CD4-positive, alpha-beta memory T cell (primary cell): ENCODE results near the gene KHSRP. TPM values are rescaled to one million over a fixed set of nuclear protein-coding genes. Genes with fewer than 3 reads are reported as not detected.

Source experiments
- CTCF ChIA-PET: fragments of 350-600 bp; sonication (Branson Sonifier 250); formaldehyde crosslinking; loops from one replicate; lab custom pipeline; 2021; ENCODE audit warnings: inconsistent platforms; ENCODE audit not compliant: partially characterized antibody; lab: Charles Lee
- POLR2A ChIA-PET: fragments of 350-600 bp; sonication (Branson Sonifier 250); formaldehyde crosslinking; loops from one replicate; lab custom pipeline; 2021; ENCODE audit not compliant: partially characterized antibody; lab: Charles Lee
- DNase-seq, 5 donors: peaks; one replicate each; pipeline versions ENCODE4 v3.0.0 to v3.0.0-alpha.2; 2020 to 2022; ENCODE audit warnings: mixed read lengths in 1 of 5
- H3K27ac ChIP-seq: one replicate; pipeline ENCODE4 v1.7.0; 2013; ENCODE audit warnings: low read depth, low read length
- H3K27me3 ChIP-seq: 2 replicates; pipeline ENCODE4 v1.7.0; 2013; ENCODE audit warnings: mild to moderate bottlenecking, low read length, moderate library complexity; ENCODE audit not compliant: insufficient read depth
- H3K36me3 ChIP-seq: 2 replicates; pipeline ENCODE4 v1.7.0; 2013; ENCODE audit warnings: mild to moderate bottlenecking, low read length, moderate library complexity; ENCODE audit not compliant: insufficient read depth
- H3K4me1 ChIP-seq: 2 replicates; pipeline ENCODE4 v1.7.0; 2013; ENCODE audit warnings: mild to moderate bottlenecking, low read length, moderate library complexity; ENCODE audit not compliant: insufficient read depth
- H3K4me3 ChIP-seq, 2 donors: one replicate each; pipeline ENCODE4 v1.7.0; 2013; ENCODE audit warnings: low read length in 2 of 2, mild to moderate bottlenecking in 1 of 2
- H3K9me3 ChIP-seq, 2 donors: one replicate each; pipeline ENCODE4 v1.7.0; 2013; ENCODE audit warnings: low read length in 2 of 2, control low read depth in 1 of 2; ENCODE audit not compliant: control insufficient read depth in 1 of 2
- H3K27ac Mint-ChIP-seq, 7 donors: one replicate each; pipeline ENCODE4 v1.8.0; 2020 to 2021; ENCODE audit warnings: mixed read lengths in 7 of 7, mild to moderate bottlenecking in 6 of 7, inconsistent platforms in 3 of 7, moderate library complexity in 3 of 7
- H3K27me3 Mint-ChIP-seq, 2 donors: one replicate each; pipeline ENCODE4 v1.8.0; 2020 to 2021; ENCODE audit warnings: mixed read lengths in 2 of 2
- H3K36me3 Mint-ChIP-seq, 2 donors: one replicate each; pipeline ENCODE4 v1.8.0; 2020 to 2021; ENCODE audit warnings: mixed read lengths in 2 of 2, inconsistent platforms in 1 of 2, mild to moderate bottlenecking in 1 of 2
- H3K4me1 Mint-ChIP-seq, 4 donors: one replicate each; pipeline ENCODE4 v1.8.0; 2020 to 2021; ENCODE audit warnings: mixed read lengths in 4 of 4, mild to moderate bottlenecking in 1 of 4
- H3K4me3 Mint-ChIP-seq, 8 donors: one replicate each; pipeline ENCODE4 v1.8.0; 2020 to 2021; ENCODE audit warnings: mixed read lengths in 8 of 8, mild to moderate bottlenecking in 7 of 8, moderate library complexity in 6 of 8, inconsistent platforms in 3 of 8
- H3K9me3 Mint-ChIP-seq, 8 donors: one replicate each; pipeline ENCODE4 v1.8.0; 2020 to 2021; ENCODE audit warnings: mixed read lengths in 8 of 8, mild to moderate bottlenecking in 5 of 8, inconsistent platforms in 3 of 8, moderate library complexity in 1 of 8
- intact Hi-C: fragments of 100-400 bp; cut with micrococcal nuclease; formaldehyde crosslinking; loops from one replicate; pipeline ENCODE4 v1.15.1; 2023
- polyA plus RNA-seq, 2 donors: library from polyadenylated mRNA; unstranded; fragments of 300-500 nt; fragmentation: Illumina TruSeq; gene quantifications; one replicate each; pipeline ENCODE4 v1.2.3, GENCODE V29; 2021
- total RNA-seq, 2 experiments: library from RNA; stranded (reverse); gene quantifications; one replicate each; pipeline ENCODE4 v1.2.3, GENCODE V29; 2021

The KHSRP gene
- total and polyA plus RNA-seq, 4 experiments from 2014 or later: 4.3 to 169 (median 96.7) TPM

GRCh38 chr19:6376512-6377190, 48.0 kb downstream of the KHSRP start:
- H3K27ac Mint-ChIP-seq: peak overlapping the region in 2 of 7 donors; percentile 18 to 29
- peaks cover 7 to 17% (median 12%) of the 10 kb centered on the region in 4 donors for H3K4me1 Mint-ChIP-seq
- no peaks in the 10 kb centered on the region for H3K27me3 Mint-ChIP-seq
- Histone ChIP-seq H3K4me3 (no peak overlapping the region), H3K27me3 (no peaks in the 10 kb centered on the region), H3K4me1 (peaks cover 15% of the 10 kb centered on the region), H3K27ac (no peak overlapping the region), H3K36me3 (peaks cover 21% of the 10 kb centered on the region), H3K9me3 (no peaks in the 10 kb centered on the region)
- intact Hi-C loops: no loop called here
- CTCF ChIA-PET: no interaction called here
- H3K36me3 Mint-ChIP-seq: peaks cover 24 to 41% of the 10 kb centered on the region in 2 donors
- no peak for DNase-seq
- H3K4me3 Mint-ChIP-seq: peak overlapping the region in 1 of 8 donors; percentile 15
- H3K9me3 Mint-ChIP-seq: no peaks in the 10 kb centered on the region
- POLR2A ChIA-PET: interaction anchor here (0.9 to 1.5 kb wide), 3 partner anchors 15 to 16 kb away, joined by 3 to 5 read pairs (median 5); partner anchors contain the start of genes CLPP and GTF2F1

- peaks cover 14 to 32% of the 10 kb centered on the region in 2 donors for H3K36me3 Mint-ChIP-seq
- peak within 1 kb of the TSS in 3 of 8 donors; percentile 15 to 23 (median 20) for H3K4me3 Mint-ChIP-seq
- no peaks in the 10 kb centered on the region for H3K9me3 Mint-ChIP-seq
- ChIA-PET CTCF (no interaction called here), POLR2A (interaction anchor here (0.5 to 5.8 kb wide), 3 partner anchors 13 to 49 kb away, joined by 3 to 123 read pairs (median 3); partner anchors contain the start of genes CLPP and KHSRP)
- Histone ChIP-seq H3K9me3 (no peaks in the 10 kb centered on the region), H3K27ac (no peak within 1 kb of the TSS), H3K36me3 (peaks cover 10% of the 10 kb centered on the region), H3K27me3 (no peaks in the 10 kb centered on the region), H3K4me3 (no peak within 1 kb of the TSS), H3K4me1 (peaks cover 15% of the 10 kb centered on the region)
- intact Hi-C loops: no loop called here
- H3K4me1 Mint-ChIP-seq: peaks cover 7 to 19% (median 14%) of the 10 kb centered on the region in 4 donors
- H3K27ac Mint-ChIP-seq: peak within 1 kb of the TSS in 2 of 7 donors; percentile 22 to 29
- H3K27me3 Mint-ChIP-seq: no peaks in the 10 kb centered on the region
- DNase-seq: no peak
These were observed 49.1 kb downstream of the KHSRP start, which contains the start of gene PSPN for GRCh38 chr19:6375411-6376010. TSS of gene PSPN (minus strand) at chr19:6375933. CDS start at chr19:6375849, 84 bp downstream.

DNA sequence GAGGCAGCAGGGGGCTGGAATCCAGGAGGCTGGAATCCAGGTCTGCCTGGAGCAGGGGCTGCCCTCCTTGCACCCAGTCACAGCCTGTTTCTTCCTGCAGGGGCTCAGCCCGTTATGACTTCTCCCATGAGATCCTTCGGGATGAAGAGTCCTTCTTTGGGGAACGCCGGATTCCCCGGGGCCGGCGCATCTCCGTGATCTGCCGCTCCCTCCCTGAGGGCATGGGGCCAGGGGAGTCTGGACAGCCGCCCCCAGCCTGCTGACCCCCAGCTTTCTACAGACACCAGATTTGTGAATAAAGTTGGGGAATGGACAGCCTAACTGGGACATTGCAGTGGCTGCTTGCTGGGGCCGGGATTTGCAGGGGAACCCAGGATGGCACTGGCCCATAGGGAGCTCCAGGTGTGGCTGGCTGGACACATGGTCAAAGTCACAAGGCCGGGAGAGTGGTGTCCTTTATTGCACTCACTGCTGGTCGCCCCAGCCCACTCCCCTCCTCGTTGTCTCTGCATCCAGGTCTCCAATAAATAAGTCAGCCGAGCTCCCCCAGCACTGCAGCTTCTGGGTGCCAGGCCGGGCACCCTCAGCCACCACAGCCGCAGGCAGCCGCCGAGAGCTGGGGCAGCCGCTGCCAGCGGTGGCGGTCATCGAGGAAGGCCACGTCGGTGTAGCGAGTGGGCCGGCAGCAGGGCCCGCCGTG, 49.8 kb downstream of the KHSRP start:
- ChIA-PET CTCF (no interaction called here), POLR2A (interaction anchor here (0.5 to 5.8 kb wide), 3 partner anchors 12 to 50 kb away, joined by 3 to 123 read pairs (median 3); partner anchors contain the start of genes CLPP and KHSRP)
- no peak for DNase-seq
- no peaks in the 10 kb centered on the region for H3K9me3 Mint-ChIP-seq
- no peak overlapping the region for H3K27ac Mint-ChIP-seq
- peak overlapping the region in 2 of 8 donors; percentile 20 to 23 for H3K4me3 Mint-ChIP-seq
- H3K36me3 Mint-ChIP-seq: peaks cover 8 to 27% of the 10 kb centered on the region in 2 donors
- Histone ChIP-seq H3K36me3 (peaks cover 4% of the 10 kb centered on the region), H3K4me3 (no peak overlapping the region), H3K27ac (no peak overlapping the region), H3K9me3 (no peaks in the 10 kb centered on the region), H3K27me3 (no peaks in the 10 kb centered on the region), H3K4me1 (peaks cover 15% of the 10 kb centered on the region)
- no peaks in the 10 kb centered on the region for H3K27me3 Mint-ChIP-seq
- intact Hi-C loops: loop anchor here (5.0 kb wide), 1 partner anchor 93 kb away; no protein-coding TSS in a partner anchor
- peaks cover 8 to 24% (median 16%) of the 10 kb centered on the region in 4 donors for H3K4me1 Mint-ChIP-seq

- H3K27ac ChIP-seq: no peak overlapping the region
- ChIA-PET POLR2A (interaction anchor here (2.1 to 5.8 kb wide), 3 partner anchors 12 to 107 kb away, joined by 8 to 123 read pairs (median 24); partner anchors contain the start of genes CLPP, DENND1C and GTF2F1), CTCF (no interaction called here)
- H3K27ac Mint-ChIP-seq: peak overlapping the region in 1 of 7 donors; percentile 97
- H3K9me3 Mint-ChIP-seq: no peaks in the 10 kb centered on the region
- H3K4me3 ChIP-seq: no peak overlapping the region
- H3K9me3 ChIP-seq: no peaks in the 10 kb centered on the region
- peaks cover 3% of the 10 kb centered on the region for H3K36me3 ChIP-seq
- no peaks in the 10 kb centered on the region for H3K27me3 Mint-ChIP-seq
- DNase-seq: no peak
- intact Hi-C loops: loop anchor here (5.0 kb wide), 1 partner anchor 92 kb away; no protein-coding TSS in a partner anchor
- peaks cover 12 to 30% (median 20%) of the 10 kb centered on the region in 4 donors for H3K4me1 Mint-ChIP-seq
- peaks cover 1 to 28% of the 10 kb centered on the region in 2 donors for H3K36me3 Mint-ChIP-seq
- H3K4me1 ChIP-seq: peaks cover 15% of the 10 kb centered on the region
- H3K27me3 ChIP-seq: no peaks in the 10 kb centered on the region
- H3K4me3 Mint-ChIP-seq: no peak overlapping the region
These were observed 50.4 kb downstream of the KHSRP start for GRCh38 chr19:6374161-6374709.

DNA sequence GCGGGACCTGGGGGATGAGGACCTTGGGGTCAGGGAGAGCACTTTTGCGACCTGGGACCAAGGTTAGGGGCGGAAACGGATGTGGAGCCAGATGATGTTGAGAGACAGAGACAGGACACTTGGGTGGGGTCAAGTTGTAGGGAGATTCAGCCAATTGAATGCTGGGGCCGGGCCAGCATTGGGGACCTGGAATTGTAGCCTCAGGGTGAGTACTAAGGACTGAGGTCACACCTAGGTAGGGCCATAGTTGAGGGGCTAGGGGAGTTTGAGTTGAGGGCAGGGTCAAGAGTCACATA, 50.9 kb downstream of the KHSRP start:
- H3K36me3 Mint-ChIP-seq: peaks cover 3 to 30% of the 10 kb centered on the region in 2 donors
- peaks cover 6% of the 10 kb centered on the region for H3K36me3 ChIP-seq
- no peaks in the 10 kb centered on the region for H3K27me3 ChIP-seq
- CTCF ChIA-PET: no interaction called here
- POLR2A ChIA-PET: interaction anchor here (2.1 to 5.8 kb wide), 3 partner anchors 11 to 108 kb away, joined by 8 to 123 read pairs (median 24); partner anchors contain the start of genes CLPP, DENND1C and GTF2F1
- DNase-seq: no peak
- peak overlapping the region; percentile 84 to 95 (median 92) for H3K4me3 Mint-ChIP-seq
- no peaks in the 10 kb centered on the region for H3K27me3 Mint-ChIP-seq
- H3K27ac ChIP-seq: peak overlapping the region; percentile 31
- peaks cover 15% of the 10 kb centered on the region for H3K4me1 ChIP-seq
- no peaks in the 10 kb centered on the region for H3K9me3 ChIP-seq
- H3K4me1 Mint-ChIP-seq: peaks cover 13 to 30% (median 20%) of the 10 kb centered on the region in 4 donors
- intact Hi-C loops: loop anchor here (1.0 to 5.0 kb wide), 8 partner anchors 12 to 469 kb away; partner anchors contain the start of genes CLPP, GTF2F1, RFX2 and TRIP10
- peak overlapping the region in 1 of 2 donors; percentile 51 for H3K4me3 ChIP-seq
- H3K9me3 Mint-ChIP-seq: no peaks in the 10 kb centered on the region
- peak overlapping the region; percentile 72 to 97 (median 93) for H3K27ac Mint-ChIP-seq

DNA sequence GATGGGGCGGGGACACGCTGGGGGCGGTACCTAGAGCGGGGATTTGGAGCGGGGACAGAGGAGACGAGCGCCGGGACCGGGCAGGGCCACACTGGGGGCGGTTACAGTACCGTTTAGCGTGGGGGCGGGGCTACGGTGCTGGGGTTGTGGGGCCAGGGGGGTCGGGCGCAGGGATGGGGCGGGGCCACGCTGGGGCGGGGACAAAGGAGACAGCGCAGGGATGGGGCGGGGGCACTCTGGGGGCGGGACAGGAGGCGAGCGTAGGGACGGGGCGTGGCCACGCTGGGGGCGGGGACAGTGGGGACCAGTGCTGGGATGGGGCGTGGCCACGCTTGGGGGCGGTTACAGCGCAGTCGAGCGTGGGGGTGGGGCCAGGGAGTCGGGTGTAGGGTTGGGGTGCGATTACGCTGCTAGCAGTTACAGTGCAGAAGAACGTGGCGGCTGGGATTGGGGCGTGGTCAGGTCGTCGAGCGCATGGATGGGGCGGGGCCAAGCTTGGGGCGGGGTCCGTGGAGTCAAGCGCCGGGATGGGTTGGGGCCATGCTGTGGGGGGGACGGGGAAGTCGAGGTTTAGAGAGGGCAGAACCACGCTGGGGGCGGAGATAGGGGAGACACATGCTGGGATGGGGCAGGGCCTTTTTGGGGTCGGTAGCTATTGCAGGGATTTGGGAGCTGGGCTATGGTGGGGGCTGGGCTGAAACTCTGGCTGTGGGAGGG, 51.4 kb downstream of the KHSRP start:
- no peaks in the 10 kb centered on the region for H3K27me3 ChIP-seq
- no peaks in the 10 kb centered on the region for H3K27me3 Mint-ChIP-seq
- peaks cover 15% of the 10 kb centered on the region for H3K4me1 ChIP-seq
- peak overlapping the region; percentile 92 for H3K27ac ChIP-seq
- peak overlapping the region; percentile 90 to 97 (median 95) for H3K27ac Mint-ChIP-seq
- no peaks in the 10 kb centered on the region for H3K9me3 ChIP-seq
- peaks cover 13 to 30% (median 20%) of the 10 kb centered on the region in 4 donors for H3K4me1 Mint-ChIP-seq
- peak overlapping the region; percentile 66 to 90 for H3K4me3 ChIP-seq
- POLR2A ChIA-PET: interaction anchor here (0.9 to 5.8 kb wide), 7 partner anchors 11 to 751 kb away, joined by 3 to 123 read pairs (median 8); partner anchors contain the start of genes CLPP, DENND1C, GPR108 and GTF2F1
- peaks cover 11% of the 10 kb centered on the region for H3K36me3 ChIP-seq
- intact Hi-C loops: loop anchor here (1.0 to 5.0 kb wide), 8 partner anchors 12 to 468 kb away; partner anchors contain the start of genes CLPP, GTF2F1, RFX2 and TRIP10
- peaks cover 5 to 28% of the 10 kb centered on the region in 2 donors for H3K36me3 Mint-ChIP-seq
- peak; percentile 94 to 98 (median 96) for DNase-seq
- CTCF ChIA-PET: interaction anchor here (0.9 to 2.1 kb wide), 3 partner anchors 12 to 73 kb away, joined by 3 to 6 read pairs (median 3); partner anchors contain the start of gene CLPP
- peak overlapping the region; percentile 84 to 95 (median 92) for H3K4me3 Mint-ChIP-seq
- no peaks in the 10 kb centered on the region for H3K9me3 Mint-ChIP-seq
